ENCODE results near the gene CCL24. TPM values are rescaled to one million over a fixed set of nuclear protein-coding genes. Genes with fewer than 3 reads are reported as not detected.
"Not testable (repeated sequence)": the region's sequence is repeated elsewhere in the genome, so short reads cannot be mapped to it uniquely, and the experiment has no call there.

CCL24 gene
- total RNA-seq, 1 experiment from 2014 or later = 0.68 TPM

GRCh38 chr7:75762350-75762917 is 51.2 kb downstream of the CCL24 start:
- no peaks in the 10 kb centered on the region for H3K27me3 Mint-ChIP-seq (ENCODE audit: unreplicated experiment)
- H3K36me3 Mint-ChIP-seq (ENCODE audit: insufficient read depth, unreplicated experiment) = no peaks in the 10 kb centered on the region
- H3K4me3 Mint-ChIP-seq (ENCODE audit: low read depth, unreplicated experiment) = no peak overlapping the region
- peak; percentile 2 for DNase-seq
- TF ChIP-seq, protein P1, sequence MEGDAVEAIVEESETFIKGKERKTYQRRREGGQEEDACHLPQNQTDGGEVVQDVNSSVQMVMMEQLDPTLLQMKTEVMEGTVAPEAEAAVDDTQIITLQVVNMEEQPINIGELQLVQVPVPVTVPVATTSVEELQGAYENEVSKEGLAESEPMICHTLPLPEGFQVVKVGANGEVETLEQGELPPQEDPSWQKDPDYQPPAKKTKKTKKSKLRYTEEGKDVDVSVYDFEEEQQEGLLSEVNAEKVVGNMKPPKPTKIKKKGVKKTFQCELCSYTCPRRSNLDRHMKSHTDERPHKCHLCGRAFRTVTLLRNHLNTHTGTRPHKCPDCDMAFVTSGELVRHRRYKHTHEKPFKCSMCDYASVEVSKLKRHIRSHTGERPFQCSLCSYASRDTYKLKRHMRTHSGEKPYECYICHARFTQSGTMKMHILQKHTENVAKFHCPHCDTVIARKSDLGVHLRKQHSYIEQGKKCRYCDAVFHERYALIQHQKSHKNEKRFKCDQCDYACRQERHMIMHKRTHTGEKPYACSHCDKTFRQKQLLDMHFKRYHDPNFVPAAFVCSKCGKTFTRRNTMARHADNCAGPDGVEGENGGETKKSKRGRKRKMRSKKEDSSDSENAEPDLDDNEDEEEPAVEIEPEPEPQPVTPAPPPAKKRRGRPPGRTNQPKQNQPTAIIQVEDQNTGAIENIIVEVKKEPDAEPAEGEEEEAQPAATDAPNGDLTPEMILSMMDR (IDR thresholded peaks at IDR 0.05; ENCODE audit: unreplicated experiment) = peak; percentile 26
- BruUV-seq (replicated peaks) = no TSS peak
- CTCF ChIA-PET = interaction anchor here (0.5 to 1.5 kb wide), 6 partner anchors 23 to 258 kb away, joined by 3 to 4 read pairs (median 3); no protein-coding TSS in a partner anchor
- H3K27ac Mint-ChIP-seq (ENCODE audit: unreplicated experiment) = no peak overlapping the region
- H3K4me1 Mint-ChIP-seq (ENCODE audit: low read depth, unreplicated experiment) = peaks cover 7% of the 10 kb centered on the region
- H3K9me3 Mint-ChIP-seq (ENCODE audit: low read depth, unreplicated experiment) = no peaks in the 10 kb centered on the region
- intact Hi-C loops (cut with micrococcal nuclease; ENCODE audit: unreplicated experiment) = no loop called here

DNA sequence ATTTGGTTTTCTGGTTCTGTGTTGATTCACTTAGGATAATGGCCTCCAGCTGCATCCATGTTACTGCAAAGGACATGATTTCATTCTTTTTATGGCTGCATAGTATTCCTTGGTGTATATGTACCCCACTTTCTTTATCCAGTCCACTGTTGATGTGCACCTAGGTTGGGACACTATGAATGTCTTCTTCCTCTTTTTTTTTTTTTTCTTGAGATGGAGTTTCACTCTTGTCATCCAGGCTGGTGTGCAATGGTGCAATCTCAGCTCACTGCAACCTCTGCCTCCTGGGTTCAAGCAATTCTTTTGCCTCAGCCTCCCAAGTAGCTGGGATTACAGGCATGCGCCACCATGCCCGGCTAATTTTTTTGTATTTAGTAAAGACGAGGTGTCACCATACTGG is 51.8 kb downstream of the CCL24 start:
- intact Hi-C loops (cut with micrococcal nuclease; ENCODE audit: unreplicated experiment); H3K9me3 Mint-ChIP-seq (ENCODE audit: low read depth, unreplicated experiment); DNase-seq; H3K27me3 Mint-ChIP-seq (ENCODE audit: unreplicated experiment); BruUV-seq (replicated peaks); H3K36me3 Mint-ChIP-seq (ENCODE audit: insufficient read depth, unreplicated experiment); H3K27ac Mint-ChIP-seq (ENCODE audit: unreplicated experiment); H3K4me1 Mint-ChIP-seq (ENCODE audit: low read depth, unreplicated experiment); H3K4me3 Mint-ChIP-seq (ENCODE audit: low read depth, unreplicated experiment): not testable (repeated sequence)
- CTCF ChIA-PET = interaction anchor here (1.1 to 1.5 kb wide), 2 partner anchors 197 to 258 kb away, joined by 3 read pairs; no protein-coding TSS in a partner anchor

Other genes starting within 250 kb of the CCL24 start
- 8.3 and 10.7 TPM in 2 replicates for gene HIP1, start 74.9 kb downstream of the CCL24 start, total RNA-seq (2022)
- not detected in 2 replicates for gene CCL26, start 41.6 kb downstream of the CCL24 start, total RNA-seq (2022)
- 35.3 and 39.2 TPM in 2 replicates for gene RHBDD2, start 65.2 kb upstream of the CCL24 start, total RNA-seq (2022)
- 65.8 and 83.1 TPM in 2 replicates for gene POR, start 101.3 kb upstream of the CCL24 start, total RNA-seq (2022)
- 19.3 and 30.8 TPM in 2 replicates for gene TMEM120A, start 180.8 kb upstream of the CCL24 start, total RNA-seq (2022)
- 39.9 and 46.2 TPM in 2 replicates for gene STYXL1, start 234.2 kb upstream of the CCL24 start, total RNA-seq (2022)
- gene MDH2, start 234.3 kb upstream of the CCL24 start, total RNA-seq (2022) = 154 and 160 TPM in 2 replicates